HL-60/S4 treated with retinoic acid at 250 ng/mL for 4 days and 3 days (cell line): ENCODE measurements around the gene CERS6.

Source experiments
- in situ Hi-C: fragments of 300-500 bp; cut with MboI; formaldehyde crosslinking; loops from 2 replicates; pipeline ENCODE4 v1.7.0; 2022; ENCODE audit warnings: low sequenced_read_pairs

The CERS6 gene

DNA sequence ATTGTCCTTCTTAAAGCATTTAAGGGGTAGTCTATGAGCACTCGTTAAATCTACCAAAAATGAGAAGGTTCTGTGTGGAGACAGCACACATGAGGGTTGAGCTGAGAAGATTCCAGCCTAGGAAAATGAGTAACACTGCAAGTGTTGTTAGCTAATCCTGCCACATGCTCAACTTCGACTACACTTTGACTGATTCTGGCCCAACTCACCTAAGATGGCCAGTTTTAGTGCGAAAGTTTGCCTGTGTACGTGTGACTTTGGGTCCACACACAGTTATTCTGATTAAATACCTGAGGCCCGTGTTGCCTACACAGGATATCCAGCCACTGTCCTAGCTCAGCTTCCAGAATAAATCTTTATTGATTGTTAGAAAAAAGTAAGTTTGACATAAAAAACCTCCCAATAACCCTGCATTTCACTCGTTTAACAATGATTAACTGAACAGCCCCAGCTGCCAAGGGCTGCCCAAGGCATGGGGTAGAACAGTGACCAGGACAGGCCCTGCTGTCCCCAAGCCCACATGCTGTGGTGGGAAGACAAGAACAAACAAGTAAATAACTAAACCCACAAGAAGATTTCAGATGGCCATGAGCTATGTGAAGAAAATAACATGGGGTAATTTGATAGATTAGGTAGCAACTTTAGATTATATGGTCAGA is 14.7 kb upstream of the CERS6 start:
- in situ Hi-C loops: no loop called here

DNA sequence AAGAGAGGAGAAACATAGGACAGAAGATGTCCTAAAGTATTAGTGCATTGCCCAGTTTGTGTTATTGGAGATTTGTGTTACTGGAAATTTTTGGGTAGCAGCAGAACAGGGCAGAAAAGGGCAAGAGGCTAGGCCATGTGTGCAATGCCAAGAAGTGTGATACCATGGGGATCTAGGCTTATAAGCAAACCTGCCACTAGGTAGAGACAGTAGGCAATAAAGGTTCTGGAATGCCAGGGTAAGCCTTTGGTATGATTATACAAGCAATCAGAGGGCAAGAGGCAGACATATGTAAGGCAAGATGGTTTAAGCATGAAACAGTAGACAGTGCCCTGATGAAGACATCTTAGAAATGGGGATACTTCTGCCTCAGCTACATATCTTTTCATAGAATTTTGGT is 12.3 kb upstream of the CERS6 start:
- in situ Hi-C loops: no loop called here

DNA sequence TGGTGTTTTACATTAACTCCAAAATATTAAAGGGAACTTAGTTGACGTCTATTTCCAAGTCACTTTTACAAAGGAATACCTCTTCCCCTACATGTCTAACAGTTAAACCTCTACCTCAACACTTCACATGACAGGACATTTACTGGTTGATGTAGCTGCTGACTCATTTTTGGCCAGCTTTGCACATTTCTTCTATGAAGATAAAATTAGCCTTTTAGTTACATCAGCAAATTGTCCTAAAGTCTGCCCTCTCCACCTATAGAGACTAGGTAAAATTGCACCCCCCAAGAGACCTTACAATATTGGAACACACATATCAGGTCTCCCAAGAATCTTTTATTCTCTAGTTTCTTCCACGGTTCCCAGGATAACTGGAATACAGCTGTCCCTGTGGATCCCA is 10.1 kb upstream of the CERS6 start:
- in situ Hi-C loops: no loop called here

DNA sequence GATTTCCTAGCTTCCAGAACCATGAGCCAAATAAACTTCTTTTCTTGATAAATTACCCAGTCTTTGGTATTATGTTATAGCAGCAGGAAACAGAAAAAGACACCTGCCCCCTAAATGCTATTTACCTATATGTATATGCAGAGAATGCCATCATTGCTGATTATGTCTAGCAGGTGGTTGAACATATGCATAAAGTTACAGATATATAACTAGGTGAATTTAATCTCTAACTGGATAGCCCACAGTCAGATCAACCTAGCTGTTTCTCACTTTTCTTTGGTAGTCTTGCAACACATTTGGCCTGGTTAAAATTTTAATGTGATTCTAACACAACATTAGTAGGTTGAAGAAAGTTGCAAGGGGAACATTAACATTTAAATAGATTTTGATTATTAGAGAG is 7.1 kb upstream of the CERS6 start:
- in situ Hi-C loops: no loop called here

DNA sequence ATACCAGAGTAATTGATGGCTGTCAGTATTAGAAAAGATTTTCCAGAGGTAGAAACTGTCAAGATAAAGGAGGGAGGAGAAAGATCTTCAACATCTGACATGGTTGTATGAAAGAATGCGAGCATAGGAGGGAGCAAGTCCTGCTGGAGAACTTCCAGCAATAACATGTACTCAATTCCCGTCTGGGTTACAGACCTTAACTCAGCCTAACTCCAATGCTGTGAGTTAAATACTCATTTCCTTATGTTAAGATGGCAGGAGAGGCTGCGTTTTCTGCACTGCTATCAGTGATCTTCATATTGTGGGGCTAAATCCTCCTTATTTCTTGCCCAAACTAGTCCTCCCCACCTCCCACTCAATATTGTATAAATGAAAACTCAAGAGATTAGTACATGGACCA is 6.7 kb upstream of the CERS6 start:
- in situ Hi-C loops: no loop called here

DNA sequence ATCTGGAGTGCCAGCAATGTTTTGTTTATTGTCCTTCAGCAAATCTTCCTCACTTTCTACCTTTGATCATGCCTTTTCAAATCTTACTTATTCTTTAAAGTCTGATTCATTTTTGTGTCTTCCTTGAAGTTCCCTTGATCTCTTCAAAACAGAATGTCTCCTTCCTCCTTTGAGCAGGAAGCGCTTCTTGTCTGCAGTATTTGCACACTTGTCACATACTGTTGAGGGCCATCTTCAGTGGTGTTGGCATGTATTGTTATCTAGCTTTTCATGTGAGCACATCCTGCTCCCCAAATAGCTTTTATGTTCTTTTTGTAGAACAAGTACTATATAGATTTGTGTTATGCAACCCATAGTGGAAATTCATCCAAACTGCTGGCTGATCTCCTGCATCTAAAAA is 5.9 kb upstream of the CERS6 start:
- in situ Hi-C loops: no loop called here

DNA sequence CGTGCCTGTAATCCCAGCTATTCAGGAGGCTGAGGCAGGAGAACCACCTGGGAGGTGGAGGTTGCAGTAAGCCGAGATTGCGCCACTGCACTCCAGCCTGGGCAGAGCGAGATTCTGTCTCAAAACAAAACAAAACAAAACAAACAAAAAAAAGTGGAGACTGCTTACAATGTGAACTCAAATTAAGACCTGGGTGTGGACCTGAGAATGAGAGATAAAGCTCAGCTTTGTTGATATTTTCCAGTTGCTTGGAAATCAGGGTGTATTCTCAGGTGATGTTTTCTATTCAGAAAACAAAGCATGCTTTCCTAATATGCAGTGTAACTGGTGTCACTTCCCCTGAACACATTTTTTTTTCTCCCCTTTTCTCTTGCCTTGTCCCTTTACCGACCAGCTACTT is 5.3 kb upstream of the CERS6 start:
- in situ Hi-C loops: no loop called here

DNA sequence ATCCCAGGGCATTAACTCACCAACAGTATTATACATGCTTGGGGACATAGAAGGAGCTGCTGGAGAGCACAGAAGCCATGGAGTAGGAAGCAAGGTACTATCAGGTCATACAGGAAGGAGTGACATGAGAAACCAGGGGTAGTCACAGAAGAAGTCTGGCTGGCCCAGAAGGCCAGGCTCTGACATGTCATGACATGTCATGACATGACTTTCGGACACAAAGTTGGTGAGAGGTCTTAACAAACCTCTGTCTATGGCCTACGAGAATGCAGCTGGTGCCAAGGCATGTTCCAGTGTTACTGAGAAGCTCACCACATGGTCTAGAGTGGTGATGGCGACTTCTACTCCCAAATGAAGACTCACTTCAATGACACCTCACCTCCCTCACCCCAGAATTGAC is 3.3 kb upstream of the CERS6 start:
- in situ Hi-C loops: no loop called here

DNA sequence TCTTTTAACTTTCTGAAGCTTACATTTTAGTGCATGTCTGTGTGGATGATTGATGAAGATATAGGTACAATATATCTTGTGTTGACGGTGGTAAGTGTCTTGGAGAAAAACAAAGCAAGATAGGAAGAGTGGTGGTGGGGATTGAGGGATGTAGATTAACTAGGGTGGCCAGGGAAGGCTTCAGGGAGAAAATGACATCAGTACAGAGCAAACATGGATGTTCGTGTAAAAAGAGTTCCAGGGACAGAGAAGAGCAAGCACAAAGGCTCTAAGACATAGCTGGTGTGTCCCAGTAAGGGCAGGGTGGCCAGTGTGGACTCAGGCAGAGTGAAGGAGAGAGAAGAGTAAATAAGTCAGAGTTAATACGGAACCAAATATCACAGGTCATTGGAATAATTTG is 2.7 kb upstream of the CERS6 start:
- in situ Hi-C loops: no loop called here

DNA sequence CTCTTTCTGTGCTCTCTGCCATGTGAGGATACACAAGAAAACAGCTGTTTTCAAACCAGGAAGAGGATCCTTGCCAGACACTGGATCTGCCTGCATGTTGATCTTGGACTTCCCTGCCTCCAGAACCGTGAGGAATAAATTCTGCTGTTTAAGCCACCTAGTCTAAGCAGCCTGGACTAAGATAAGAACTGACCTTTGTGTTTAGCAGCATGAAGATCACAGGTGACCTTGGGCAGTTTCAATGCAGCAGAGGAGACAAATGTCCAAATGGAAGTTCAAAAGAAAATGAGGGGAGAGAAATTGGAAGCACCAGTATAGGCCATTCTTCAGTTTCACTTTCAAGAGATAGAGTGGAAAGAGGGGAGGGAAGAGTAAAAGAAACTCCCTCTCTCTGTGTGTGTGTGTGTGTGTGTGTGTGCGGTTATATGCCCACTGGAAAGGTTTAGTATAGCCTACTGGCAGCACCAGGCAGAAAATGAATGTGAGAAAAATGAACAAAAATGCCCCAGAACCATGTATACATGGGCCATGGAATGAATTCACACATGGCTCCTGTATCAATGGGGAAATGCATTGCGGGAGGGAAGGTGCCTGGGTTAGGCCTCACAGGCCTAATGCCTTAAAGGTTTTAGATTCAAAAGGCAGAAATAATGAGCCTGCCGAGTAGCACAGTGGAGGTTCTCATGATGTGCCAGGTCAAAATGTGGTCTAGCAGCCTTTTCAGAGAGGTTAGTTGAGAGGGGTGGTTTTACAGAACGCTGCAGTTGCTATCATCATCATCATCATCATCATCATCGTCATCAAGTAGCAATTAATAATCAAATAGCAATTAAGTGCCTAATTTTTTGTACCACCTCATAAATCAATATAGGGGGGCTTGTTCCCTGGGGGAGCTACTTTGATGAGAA is 1.1 kb upstream of the CERS6 start:
- in situ Hi-C loops: no loop called here

DNA sequence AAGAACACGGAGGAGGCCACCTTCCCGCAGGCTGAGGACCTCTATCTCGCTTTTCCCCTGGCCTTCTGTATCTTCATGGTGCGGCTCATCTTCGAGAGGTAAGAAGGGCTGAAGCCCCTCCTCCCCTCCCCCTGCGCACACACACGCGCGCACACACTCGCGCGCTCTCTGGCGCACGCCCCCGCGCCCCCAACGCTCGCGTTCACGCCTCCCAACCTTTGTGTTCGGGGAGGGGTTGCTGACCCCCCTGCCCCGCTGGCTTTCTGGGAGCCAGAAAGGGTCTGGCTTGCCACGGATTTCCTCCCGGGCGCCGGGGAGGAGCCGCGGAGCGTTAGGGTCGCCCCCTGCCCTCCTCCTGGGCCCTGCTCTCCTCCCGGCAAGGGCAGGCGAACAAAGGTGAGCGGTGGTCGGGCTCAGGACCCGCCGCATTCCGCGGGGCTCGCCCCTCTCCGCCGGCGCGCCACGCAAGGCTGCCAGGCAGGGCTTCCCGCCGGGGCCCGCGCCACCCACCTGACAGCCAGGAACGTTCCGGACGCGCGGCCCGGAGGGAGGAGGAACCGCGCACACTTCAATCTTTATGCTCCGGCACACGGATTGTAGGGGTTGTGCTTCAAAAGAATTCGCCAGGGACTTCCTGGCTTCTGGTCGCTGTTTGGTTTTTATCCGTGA is 583 bp downstream of the CERS6 start:
- in situ Hi-C loops: no loop called here

DNA sequence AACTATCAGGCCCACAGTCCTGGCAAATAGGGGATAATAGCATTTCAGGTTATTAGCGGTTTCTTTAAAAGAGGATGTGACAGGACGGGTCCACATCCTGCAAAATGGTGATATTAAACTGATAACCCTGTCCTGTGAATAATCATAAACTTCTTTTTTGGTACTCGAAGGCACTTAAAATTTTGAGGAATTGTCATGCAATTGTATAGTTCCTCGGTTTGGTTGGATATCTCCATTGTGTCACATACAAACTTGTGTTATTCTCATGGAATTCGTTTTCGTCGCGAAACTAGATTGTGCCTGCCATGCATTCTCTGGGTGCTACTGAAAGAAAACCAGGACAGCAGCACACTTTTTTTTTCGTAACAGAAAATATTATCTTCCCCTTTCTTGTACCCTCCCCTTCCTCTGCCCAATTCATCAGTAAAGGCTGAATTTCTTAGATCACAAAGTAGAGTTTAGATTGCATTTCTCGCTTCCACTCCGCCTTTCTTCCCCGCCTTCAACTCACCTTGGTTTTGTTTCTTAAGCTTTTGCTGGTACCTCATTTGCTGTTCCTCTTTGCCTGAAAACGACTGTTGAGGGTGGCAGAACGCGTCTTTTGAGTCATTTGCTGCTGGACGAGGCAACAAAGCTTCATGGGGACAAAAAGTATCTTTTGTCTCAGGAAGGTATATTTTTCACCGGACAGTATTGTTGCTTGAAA is 1.3 kb downstream of the CERS6 start:
- in situ Hi-C loops: no loop called here

DNA sequence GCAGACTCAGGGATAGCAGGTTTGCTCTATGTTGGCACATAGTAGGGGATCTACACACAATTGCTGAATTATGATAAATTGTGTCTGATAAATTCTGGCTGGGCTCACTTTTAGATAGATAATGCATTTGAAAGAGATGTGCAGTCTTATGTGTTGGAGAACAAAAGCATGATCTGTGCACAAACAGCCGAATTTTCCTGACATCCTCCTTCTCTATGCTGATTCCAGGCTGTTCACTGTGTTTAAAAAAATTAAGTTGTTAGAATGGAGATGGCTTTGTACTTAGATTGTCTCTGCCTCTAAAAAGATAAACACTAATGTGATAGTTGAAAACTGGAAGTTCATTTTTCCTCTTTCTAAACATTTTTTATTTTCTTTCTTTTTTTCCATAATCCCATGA is 2.1 kb downstream of the CERS6 start:
- in situ Hi-C loops: no loop called here

DNA sequence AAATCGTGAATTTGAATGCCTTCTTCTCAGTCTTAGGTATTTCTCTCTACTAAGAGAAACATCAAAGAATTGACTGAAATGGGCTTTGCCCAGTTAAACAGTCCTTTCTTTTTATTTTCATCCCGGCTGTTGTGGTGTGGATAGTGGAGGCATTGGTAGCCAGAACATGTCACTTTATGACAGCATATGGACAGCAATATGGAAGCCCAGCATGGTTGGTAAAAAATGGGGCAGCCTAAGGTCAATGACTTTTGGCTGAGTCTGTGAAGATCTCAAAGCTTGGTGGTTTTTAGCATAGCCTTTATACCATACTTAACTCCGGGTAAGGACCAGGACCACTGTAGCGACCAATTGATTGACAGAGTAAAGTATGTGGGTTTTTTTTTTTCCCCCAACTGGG is 3.2 kb downstream of the CERS6 start:
- in situ Hi-C loops: no loop called here

DNA sequence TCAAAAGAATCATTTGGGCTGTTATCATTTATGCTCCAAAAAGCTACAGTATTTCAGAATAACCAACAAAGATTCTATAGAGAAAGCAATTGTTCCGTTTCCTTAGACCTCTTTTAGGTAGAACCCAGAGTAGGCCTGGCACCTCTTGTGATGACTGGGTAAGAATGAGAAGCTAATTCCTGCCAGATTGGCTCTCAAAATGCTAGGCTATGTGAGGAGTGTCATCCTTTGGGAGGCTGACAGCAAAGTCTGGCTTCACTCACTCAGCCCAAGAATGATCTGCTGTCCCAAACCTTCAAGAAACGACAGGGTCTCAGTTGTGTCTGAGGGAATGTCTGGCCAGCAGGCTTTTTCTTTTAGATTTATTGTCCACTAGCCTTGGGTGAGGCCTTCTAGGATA is 4.5 kb downstream of the CERS6 start:
- in situ Hi-C loops: no loop called here

DNA sequence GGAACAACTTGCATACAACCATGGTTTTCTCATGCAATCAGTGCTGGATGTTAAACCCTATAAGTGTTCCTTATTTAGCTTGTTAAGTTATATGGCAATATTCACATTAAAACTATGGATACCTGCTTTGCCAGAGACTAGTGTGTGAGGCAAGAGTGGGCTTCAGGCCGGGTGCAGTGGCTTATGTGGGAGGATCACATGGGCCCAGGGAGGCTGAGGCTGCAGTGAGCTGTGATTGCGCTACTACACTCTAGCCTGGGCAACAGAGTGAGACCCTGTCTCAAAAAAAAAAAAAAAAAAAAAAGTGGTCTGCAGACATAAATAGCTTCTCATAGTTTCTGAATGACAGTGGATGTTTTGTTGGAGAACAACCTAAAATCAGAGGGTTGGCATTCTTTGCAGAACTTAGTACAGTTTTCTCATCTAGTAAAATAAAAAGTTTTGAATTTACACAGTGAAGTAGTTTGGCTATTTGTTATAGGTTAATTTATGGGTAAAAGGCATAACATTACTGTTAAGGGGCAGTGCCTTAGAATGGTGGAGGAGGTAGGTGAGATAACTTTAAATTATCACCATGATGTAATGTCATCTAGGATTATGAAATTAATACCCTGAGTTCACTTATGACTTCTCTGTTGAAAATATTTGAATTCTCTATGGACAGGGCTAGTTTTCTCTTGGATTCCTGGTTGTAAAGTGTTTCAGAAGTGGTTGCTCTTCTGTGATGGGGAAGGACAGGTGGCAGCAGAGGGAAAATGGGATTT is 5.3 kb downstream of the CERS6 start:
- in situ Hi-C loops: no loop called here

DNA sequence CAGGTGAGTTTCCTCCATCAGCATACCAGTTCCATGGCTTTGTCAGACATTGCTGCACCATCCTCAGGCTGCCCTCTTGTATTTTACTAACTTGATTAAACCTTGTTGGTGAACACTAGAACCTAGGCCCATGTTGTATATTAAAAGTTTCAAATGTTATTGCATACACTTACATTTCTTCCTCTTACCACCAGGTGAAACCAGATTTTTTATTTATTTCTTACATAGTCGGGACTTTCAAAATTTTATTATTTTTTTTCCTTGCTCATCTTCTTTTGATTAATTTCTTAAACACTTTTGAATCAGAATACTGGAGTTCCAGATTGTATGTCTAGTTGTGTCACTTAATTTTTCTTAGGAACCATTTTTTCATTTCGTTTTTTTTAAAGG is 5.9 kb downstream of the CERS6 start:
- in situ Hi-C loops: no loop called here

DNA sequence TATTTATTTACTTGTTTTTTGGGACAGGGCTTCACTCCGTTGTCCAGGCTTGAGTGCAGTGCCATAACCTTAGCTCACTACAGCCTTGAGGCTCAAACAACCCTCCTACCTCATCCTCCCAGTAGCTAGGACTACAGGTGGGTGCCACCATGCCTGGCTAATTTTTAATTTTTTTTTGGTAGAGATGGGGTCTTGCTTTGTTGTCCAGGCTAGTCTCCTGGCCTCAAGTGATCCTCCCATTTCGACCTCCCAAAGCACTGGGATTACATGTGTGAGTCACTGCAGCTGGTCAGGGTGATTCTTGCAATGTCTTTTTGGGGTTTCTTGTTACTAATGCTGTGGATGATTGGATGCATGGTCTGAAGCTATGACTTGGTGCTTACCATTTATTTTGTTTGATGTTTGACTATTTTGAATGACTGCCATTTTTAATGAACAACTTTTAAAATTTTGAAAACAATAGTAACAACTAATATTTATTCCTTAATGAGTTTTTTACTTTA is 6.5 kb downstream of the CERS6 start:
- in situ Hi-C loops: no loop called here

DNA sequence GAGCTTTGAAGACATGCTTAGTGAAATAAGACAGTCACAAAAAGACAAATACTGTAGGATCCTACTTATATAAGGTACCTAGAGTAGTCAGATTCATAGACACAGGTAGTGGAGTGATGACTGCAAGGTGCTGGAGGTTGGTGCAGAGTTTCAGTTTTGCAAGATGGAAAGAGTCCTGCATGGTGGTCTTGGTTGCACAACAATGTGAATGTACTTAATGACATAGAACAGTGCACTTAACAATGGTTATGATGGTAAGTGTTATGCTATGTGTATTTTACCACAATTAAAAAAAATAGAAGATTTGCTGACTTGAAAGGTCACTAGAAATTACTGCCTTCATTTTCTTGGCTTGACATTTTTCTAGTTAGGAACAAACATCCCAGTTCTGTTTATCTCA is 9.5 kb downstream of the CERS6 start:
- in situ Hi-C loops: no loop called here

DNA sequence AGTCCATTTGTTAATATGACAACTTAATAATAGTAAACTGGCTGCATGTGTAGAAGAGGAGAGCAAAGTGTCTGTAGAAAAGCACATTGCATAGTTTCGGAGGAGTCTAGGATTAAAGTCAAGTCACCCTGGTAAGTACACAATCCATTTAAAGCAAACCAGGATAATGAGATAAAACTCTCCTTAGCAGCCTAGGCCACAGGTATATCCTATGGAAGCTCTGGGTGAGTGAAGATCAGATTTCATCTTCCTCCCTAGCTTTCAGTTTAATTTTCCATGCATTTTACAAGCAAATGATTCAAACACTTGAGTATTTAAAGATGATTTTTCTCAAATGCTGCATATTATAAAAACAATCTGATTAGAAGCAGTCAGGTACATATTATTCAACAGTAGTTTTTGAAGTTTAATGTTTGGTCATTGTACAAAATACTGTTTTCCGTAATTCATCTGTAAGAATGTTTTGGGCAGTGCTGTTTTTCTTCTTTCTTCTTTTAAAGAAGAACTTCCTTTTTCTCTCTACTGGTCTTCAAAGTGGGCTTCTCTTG is 10.2 kb downstream of the CERS6 start:
- in situ Hi-C loops: no loop called here
